NCI-H2196 (cell line): ENCODE measurements around the gene UNC13C.

Experiments
- DNase-seq: peaks from one replicate; lab custom pipeline; 2025; ENCODE audit not compliant: unreplicated experiment; lab: John Stamatoyannopoulos, UW

Gene UNC13C

GRCh38 chr15:54559405-54560069 lies 581.3 kb downstream of the UNC13C start:
- no peak for DNase-seq

- DNase-seq, result no peak
These were observed 582.2 kb downstream of the UNC13C start for GRCh38 chr15:54560417-54560816.

GRCh38 chr15:54564166-54564565 lies 585.9 kb downstream of the UNC13C start:
- no peak for DNase-seq

- DNase-seq, result no peak
These were observed 588.4 kb downstream of the UNC13C start for GRCh38 chr15:54566654-54567053.

GRCh38 chr15:54567408-54568035 lies 589.3 kb downstream of the UNC13C start:
- no peak for DNase-seq

GRCh38 chr15:54568381-54568780 lies 590.1 kb downstream of the UNC13C start:
- DNase-seq, result no peak

GRCh38 chr15:54571576-54571975 lies 593.3 kb downstream of the UNC13C start:
- DNase-seq, result no peak

- DNase-seq, result no peak
These were observed 597.3 kb downstream of the UNC13C start for GRCh38 chr15:54575586-54575985.

- DNase-seq, result no peak
These were observed 598.2 kb downstream of the UNC13C start for GRCh38 chr15:54576298-54576935.

- no peak for DNase-seq
These were observed 599.4 kb downstream of the UNC13C start for GRCh38 chr15:54577476-54578250.

- no peak for DNase-seq
These were observed 601.6 kb downstream of the UNC13C start for GRCh38 chr15:54579855-54580254.

- DNase-seq, result no peak
These were observed 602.4 kb downstream of the UNC13C start for GRCh38 chr15:54580643-54581042.

GRCh38 chr15:54582863-54583643 lies 604.8 kb downstream of the UNC13C start:
- no peak for DNase-seq

GRCh38 chr15:54585063-54585462 lies 606.8 kb downstream of the UNC13C start:
- DNase-seq, result no peak

- no peak for DNase-seq
These were observed 615.9 kb downstream of the UNC13C start for GRCh38 chr15:54594115-54594514.

- no peak for DNase-seq
These were observed 621.1 kb downstream of the UNC13C start for GRCh38 chr15:54599386-54599785.

- no peak for DNase-seq
These were observed 626.8 kb downstream of the UNC13C start for GRCh38 chr15:54605043-54605442.

GRCh38 chr15:54605556-54605955 lies 627.3 kb downstream of the UNC13C start:
- no peak for DNase-seq

- no peak for DNase-seq
These were observed 630.9 kb downstream of the UNC13C start for GRCh38 chr15:54608876-54609835.

GRCh38 chr15:54618120-54618519 lies 639.9 kb downstream of the UNC13C start:
- no peak for DNase-seq
